ENCODE measurements around the gene PPP1R13L. TPM values are rescaled to one million over a fixed set of nuclear protein-coding genes. Genes with fewer than 3 reads are reported as not detected.

Gene PPP1R13L
- total RNA-seq, 1 experiment from 2014 or later: 2.9 TPM

GRCh38 chr19:45370410-45371204 is 34.3 kb downstream of the PPP1R13L start, which contains the start of gene ERCC2:
Gene ERCC2, minus strand, starts transcription at chr19:45370573. Its CDS starts 33 bp downstream, at chr19:45370540.
- DNase-seq (ENCODE audit: extremely low read depth, low read depth): peak; percentile 96

GRCh38 chr19:45368737-45369340 is 36.0 kb downstream of the PPP1R13L start:
- no peak for DNase-seq (ENCODE audit: extremely low read depth, low read depth)

- DNase-seq (ENCODE audit: extremely low read depth, low read depth): no peak
These were observed 36.7 kb downstream of the PPP1R13L start for GRCh38 chr19:45368127-45368526.

GRCh38 chr19:45364696-45365095 is 40.2 kb downstream of the PPP1R13L start:
- no peak for DNase-seq (ENCODE audit: extremely low read depth, low read depth)

- no peak for DNase-seq (ENCODE audit: extremely low read depth, low read depth)
These were observed 40.9 kb downstream of the PPP1R13L start for GRCh38 chr19:45363861-45364459.

GRCh38 chr19:45362291-45362690 is 42.6 kb downstream of the PPP1R13L start:
- no peak for DNase-seq (ENCODE audit: extremely low read depth, low read depth)

GRCh38 chr19:45361608-45362007 is 43.3 kb downstream of the PPP1R13L start:
- DNase-seq (ENCODE audit: extremely low read depth, low read depth): no peak

GRCh38 chr19:45358213-45358792 is 46.6 kb downstream of the PPP1R13L start:
- DNase-seq (ENCODE audit: extremely low read depth, low read depth): no peak

- DNase-seq (ENCODE audit: extremely low read depth, low read depth): no peak
These were observed 47.5 kb downstream of the PPP1R13L start for GRCh38 chr19:45357445-45357783.

- DNase-seq (ENCODE audit: extremely low read depth, low read depth): no peak
These were observed 48.0 kb downstream of the PPP1R13L start for GRCh38 chr19:45356760-45357444.

- no peak for DNase-seq (ENCODE audit: extremely low read depth, low read depth)
These were observed 49.0 kb downstream of the PPP1R13L start for GRCh38 chr19:45355910-45356309.

GRCh38 chr19:45355402-45355801 is 49.5 kb downstream of the PPP1R13L start:
- no peak for DNase-seq (ENCODE audit: extremely low read depth, low read depth)

- no peak for DNase-seq (ENCODE audit: extremely low read depth, low read depth)
These were observed 50.5 kb downstream of the PPP1R13L start for GRCh38 chr19:45354241-45354842.

GRCh38 chr19:45352914-45353796 is 51.7 kb downstream of the PPP1R13L start:
- DNase-seq (ENCODE audit: extremely low read depth, low read depth): no peak

- no peak for DNase-seq (ENCODE audit: extremely low read depth, low read depth)
These were observed 52.4 kb downstream of the PPP1R13L start for GRCh38 chr19:45352471-45352870.

- no peak for DNase-seq (ENCODE audit: extremely low read depth, low read depth)
These were observed 52.8 kb downstream of the PPP1R13L start for GRCh38 chr19:45352062-45352461.

GRCh38 chr19:45351401-45351952 is 53.4 kb downstream of the PPP1R13L start:
- no peak for DNase-seq (ENCODE audit: extremely low read depth, low read depth)

GRCh38 chr19:45350477-45351058 is 54.3 kb downstream of the PPP1R13L start:
- DNase-seq (ENCODE audit: extremely low read depth, low read depth): no peak

- no peak for DNase-seq (ENCODE audit: extremely low read depth, low read depth)
These were observed 55.4 kb downstream of the PPP1R13L start for GRCh38 chr19:45349430-45349941.
